Measurements from ENCODE around the gene RDH8. TPM values are rescaled to one million over a fixed set of nuclear protein-coding genes. Genes with fewer than 3 reads are reported as not detected.

The RDH8 gene
- total RNA-seq, 4 donors from 2014 or later, result not detected

GRCh38 chr19:10010939-10011338 lies 2.3 kb upstream of the RDH8 start:
- intact Hi-C loops (cut with DNase I; ENCODE audit: low total_unique reads), result no loop called here
- no peak overlapping the region for H3K4me3 ChIP-seq (ENCODE audit: low read depth, poor library complexity, severe bottlenecking)
- DNase-seq (ENCODE audit: low spot score in 2 of 2), result no peak
- WGBS, 2 donors, result 60 to 61% methylated on average over 9 of the region's 9 CpGs
- TF ChIP-seq CTCF (IDR thresholded peaks at IDR 0.05), result no peak
- no peak for TF ChIP-seq POLR2A (IDR thresholded peaks at IDR 0.05)

- peak in 1 of 2 donors; percentile 64 for DNase-seq (ENCODE audit: low spot score in 2 of 2)
- TF ChIP-seq POLR2A (IDR thresholded peaks at IDR 0.05) (no peak), CTCF (IDR thresholded peaks at IDR 0.05) (no peak)
- intact Hi-C loops (cut with DNase I; ENCODE audit: low total_unique reads), result no loop called here
- WGBS, 2 donors, result 17 to 19% methylated on average over 6 to 7 of the region's 7 CpGs
- no peak overlapping the region for H3K4me3 ChIP-seq (ENCODE audit: low read depth, poor library complexity, severe bottlenecking)
Measured at GRCh38 chr19:10011974-10012373, 1.3 kb upstream of the RDH8 start.

GRCh38 chr19:10013834-10014618 lies 743 bp downstream of the RDH8 start:
- WGBS, 2 donors, result 35 to 46% methylated on average over 6 of the region's 6 CpGs
- no peak overlapping the region for H3K4me3 ChIP-seq (ENCODE audit: low read depth, poor library complexity, severe bottlenecking)
- intact Hi-C loops (cut with DNase I; ENCODE audit: low total_unique reads), result no loop called here
- TF ChIP-seq POLR2A (IDR thresholded peaks at IDR 0.05) (no peak), CTCF (IDR thresholded peaks at IDR 0.05) (no peak)
- no peak for DNase-seq (ENCODE audit: low spot score in 2 of 2)

- 81 to 82% methylated on average over 3 of the region's 3 CpGs for WGBS, 2 donors
- TF ChIP-seq POLR2A (IDR thresholded peaks at IDR 0.05) (no peak), CTCF (IDR thresholded peaks at IDR 0.05) (no peak)
- intact Hi-C loops (cut with DNase I; ENCODE audit: low total_unique reads), result no loop called here
- DNase-seq (ENCODE audit: low spot score in 2 of 2), result no peak
- no peak overlapping the region for H3K4me3 ChIP-seq (ENCODE audit: low read depth, poor library complexity, severe bottlenecking)
Measured at GRCh38 chr19:10018263-10018662, 5.0 kb downstream of the RDH8 start.

GRCh38 chr19:10018786-10019185 lies 5.5 kb downstream of the RDH8 start:
- TF ChIP-seq POLR2A (IDR thresholded peaks at IDR 0.05) (no peak), CTCF (IDR thresholded peaks at IDR 0.05) (no peak)
- H3K4me3 ChIP-seq (ENCODE audit: low read depth, poor library complexity, severe bottlenecking), result no peak overlapping the region
- intact Hi-C loops (cut with DNase I; ENCODE audit: low total_unique reads), result no loop called here
- WGBS, 2 donors, result 83 to 90% methylated on average over 9 of the region's 9 CpGs
- no peak for DNase-seq (ENCODE audit: low spot score in 2 of 2)

GRCh38 chr19:10019246-10019645 lies 6.0 kb downstream of the RDH8 start:
- no peak for TF ChIP-seq CTCF (IDR thresholded peaks at IDR 0.05)
- intact Hi-C loops (cut with DNase I; ENCODE audit: low total_unique reads), result no loop called here
- DNase-seq (ENCODE audit: low spot score in 2 of 2), result no peak
- no peak overlapping the region for H3K4me3 ChIP-seq (ENCODE audit: low read depth, poor library complexity, severe bottlenecking)
- WGBS, 2 donors, result 81 to 89% methylated on average over 5 of the region's 5 CpGs
